Thymus (tissue), 14 donors: ENCODE measurements around the gene OR2G2. TPM values are rescaled to one million over a fixed set of nuclear protein-coding genes. Genes with fewer than 3 reads are reported as not detected.

Experiments
- DNase-seq, 9 donors: peaks; one replicate each; pipeline ENCODE4 v3.0.0-alpha.2; 2013; ENCODE audit warnings: low spot score in 9 of 9, low read depth in 6 of 9, missing footprints in 1 of 9
- H3K27ac ChIP-seq, 2 donors: one replicate each; pipeline ENCODE4 v1.5.1; 2013; ENCODE audit warnings: control low read depth in 1 of 2, low read depth in 1 of 2, low read length in 1 of 2, mild to moderate bottlenecking in 1 of 2, moderate library complexity in 1 of 2
- H3K27me3 ChIP-seq, 2 donors: one replicate each; pipeline ENCODE4 v1.5.1; 2013; ENCODE audit warnings: low read length in 1 of 2; ENCODE audit not compliant: control insufficient read depth in 2 of 2, insufficient read depth in 1 of 2
- H3K36me3 ChIP-seq, 2 donors: one replicate each; pipeline ENCODE4 v1.5.1; 2013; ENCODE audit warnings: low read length in 1 of 2, mild to moderate bottlenecking in 1 of 2, moderate library complexity in 1 of 2; ENCODE audit not compliant: control insufficient read depth in 2 of 2, insufficient read depth in 2 of 2
- H3K4me1 ChIP-seq, 2 donors: one replicate each; pipeline ENCODE4 v1.5.1; 2013; ENCODE audit warnings: low read length in 2 of 2; ENCODE audit not compliant: control insufficient read depth in 2 of 2, insufficient read depth in 2 of 2
- H3K4me3 ChIP-seq, 2 donors: one replicate each; pipeline ENCODE4 v1.5.1; 2013; ENCODE audit warnings: low read length in 2 of 2, control low read depth in 1 of 2, mild to moderate bottlenecking in 1 of 2
- H3K9me3 ChIP-seq, 2 donors: one replicate each; pipeline ENCODE4 v1.5.1; 2013; ENCODE audit warnings: low read length in 1 of 2, mild to moderate bottlenecking in 1 of 2; ENCODE audit not compliant: control insufficient read depth in 2 of 2, insufficient read depth in 1 of 2
- WGBS: extraction: QIAGEN DNeasy Blood & Tissue Kit; methylation state at CpG from one replicate; pipeline ENCODE4 v1.1.7; 2013; 5-methylcytosine and 5-hydroxymethylcytosine counted together
- long read RNA-seq, 10 donors: transcript quantifications; one replicate each; lab custom pipeline, GENCODE V29; 2026
- polyA plus RNA-seq: library from polyadenylated mRNA; stranded (reverse); fragments of 200-250 nt; gene quantifications from one replicate; pipeline ENCODE4 v1.2.3, GENCODE V29; 2013
- total RNA-seq: library from RNA; stranded (reverse); fragments of 120-200 nt; gene quantifications from one replicate; pipeline ENCODE4 v1.2.4, GENCODE V29; 2013
- donor health status: healthy.

The OR2G2 gene, protein sequence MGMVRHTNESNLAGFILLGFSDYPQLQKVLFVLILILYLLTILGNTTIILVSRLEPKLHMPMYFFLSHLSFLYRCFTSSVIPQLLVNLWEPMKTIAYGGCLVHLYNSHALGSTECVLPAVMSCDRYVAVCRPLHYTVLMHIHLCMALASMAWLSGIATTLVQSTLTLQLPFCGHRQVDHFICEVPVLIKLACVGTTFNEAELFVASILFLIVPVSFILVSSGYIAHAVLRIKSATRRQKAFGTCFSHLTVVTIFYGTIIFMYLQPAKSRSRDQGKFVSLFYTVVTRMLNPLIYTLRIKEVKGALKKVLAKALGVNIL
- total RNA-seq (not detected), polyA plus RNA-seq (0.05 TPM)
- long read RNA-seq, donor 1 = 0 reads
- long read RNA-seq, donor 2 = 0 reads
- long read RNA-seq, donor 3 = 0 reads
- long read RNA-seq, donor 4 = 0 reads
- long read RNA-seq, donor 5 = 0 reads
- long read RNA-seq, donor 6 = 0 reads
- long read RNA-seq, donor 7 = 0 reads
- long read RNA-seq, donor 8 = 0 reads
- long read RNA-seq, donor 9 = 0 reads
- long read RNA-seq, donor 10 = 0 reads

DNA sequence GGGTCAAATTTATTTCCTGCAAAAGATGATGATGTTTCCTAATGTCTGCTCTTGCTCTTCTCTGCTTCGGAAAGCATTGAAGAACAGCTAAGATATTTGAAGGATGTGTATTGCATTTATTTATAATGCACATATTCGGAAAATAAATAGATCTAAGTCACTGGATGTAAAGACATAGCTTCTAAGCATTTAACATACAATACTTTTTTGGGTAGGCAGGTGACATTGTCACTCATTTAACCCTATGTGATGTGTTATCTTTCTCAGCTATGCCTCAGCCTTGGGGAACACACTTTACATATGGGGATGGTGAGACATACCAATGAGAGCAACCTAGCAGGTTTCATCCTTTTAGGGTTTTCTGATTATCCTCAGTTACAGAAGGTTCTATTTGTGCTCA is at the start of gene OR2G2:
OR2G2 (plus strand) TSS at position 301 of the 400 bp plus-strand sequence; CDS start at position 301, 0 bp downstream.
- WGBS = 95% methylated on average over 2 of the region's 2 CpGs
- DNase-seq = no peak
- no peak within 1 kb of the TSS for H3K4me3 ChIP-seq

DNA sequence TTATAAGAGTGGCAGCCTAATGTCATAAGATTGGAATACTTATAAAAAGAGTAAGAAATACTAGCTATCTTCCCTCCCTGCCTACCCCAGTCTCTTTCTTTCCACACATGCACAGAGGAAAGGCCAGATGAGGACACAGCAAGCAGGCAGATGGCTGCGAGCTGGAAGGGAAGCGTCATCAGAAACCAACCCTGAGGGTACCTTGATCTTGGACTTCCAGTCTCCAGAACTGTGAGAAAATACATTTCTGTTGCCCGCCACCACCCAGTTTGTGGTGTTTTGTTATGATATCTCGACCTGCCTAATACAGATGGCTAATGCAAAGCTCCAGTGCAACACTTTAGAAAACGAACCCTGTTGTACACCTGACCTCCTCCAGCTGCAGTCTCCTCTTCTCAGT is 49.6 kb upstream of the OR2G2 start:
- no peaks in the 10 kb centered on the region for H3K4me1 ChIP-seq
- H3K9me3 ChIP-seq = no peaks in the 10 kb centered on the region
- H3K27ac ChIP-seq = no peak overlapping the region
- WGBS = 96% methylated on average over 5 of the region's 5 CpGs
- DNase-seq = no peak
- H3K36me3 ChIP-seq = no peaks in the 10 kb centered on the region
- H3K27me3 ChIP-seq = no peaks in the 10 kb centered on the region
- no peak overlapping the region for H3K4me3 ChIP-seq

More for the DNA sequence above, at the start of gene OR2G2:
- Histone ChIP-seq H3K27me3 (no peaks in the 10 kb centered on the region), H3K9me3 (no peaks in the 10 kb centered on the region), H3K27ac (no peak within 1 kb of the TSS), H3K36me3 (no peaks in the 10 kb centered on the region), H3K4me1 (no peaks in the 10 kb centered on the region)

DNA sequence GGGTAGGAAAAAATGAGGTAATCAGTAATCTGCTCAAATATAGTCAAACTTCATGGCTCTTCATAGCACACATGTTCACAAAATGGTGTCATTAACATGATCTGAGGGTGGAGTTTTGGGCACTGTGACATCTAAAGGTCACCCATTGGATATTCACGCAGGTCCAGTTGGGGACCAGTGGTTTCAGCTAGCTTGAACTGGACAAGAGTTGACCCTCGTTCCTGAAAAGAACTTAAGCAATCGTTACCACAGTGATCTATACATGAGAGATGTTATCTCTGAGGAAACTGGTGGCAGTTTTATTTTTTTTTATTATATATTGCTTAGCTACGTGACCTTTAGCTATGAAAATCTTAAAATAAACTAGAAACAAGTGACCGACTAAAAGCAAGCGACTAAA is 48.9 kb upstream of the OR2G2 start:
- H3K9me3 ChIP-seq = no peaks in the 10 kb centered on the region
- no peak overlapping the region for H3K4me3 ChIP-seq
- H3K36me3 ChIP-seq = no peaks in the 10 kb centered on the region
- H3K27ac ChIP-seq = no peak overlapping the region
- H3K27me3 ChIP-seq = no peaks in the 10 kb centered on the region
- WGBS = 90% methylated on average over 6 of the region's 6 CpGs
- no peak for DNase-seq
- no peaks in the 10 kb centered on the region for H3K4me1 ChIP-seq

DNA sequence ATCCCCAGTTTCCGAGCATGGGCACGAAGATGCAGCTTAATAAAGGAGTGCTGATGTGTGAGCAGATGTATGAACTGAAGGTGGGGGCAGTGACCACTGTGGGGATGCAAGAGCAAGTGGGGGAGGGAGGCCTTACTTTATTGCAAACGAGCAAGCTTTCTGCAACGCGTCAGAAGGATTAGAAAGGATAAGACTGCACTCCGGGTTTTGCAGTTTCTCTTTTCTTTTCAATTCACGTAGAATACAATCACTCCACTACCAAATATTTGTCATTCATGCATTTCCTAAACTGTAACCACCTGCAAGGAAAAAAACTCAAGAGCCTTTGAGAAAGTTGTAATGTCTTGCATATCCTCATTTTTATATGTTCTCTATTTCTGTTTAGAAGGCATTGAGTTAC is 47.6 kb upstream of the OR2G2 start:
- Histone ChIP-seq H3K4me1 (no peaks in the 10 kb centered on the region), H3K36me3 (no peaks in the 10 kb centered on the region), H3K4me3 (no peak overlapping the region), H3K27ac (no peak overlapping the region), H3K27me3 (no peaks in the 10 kb centered on the region), H3K9me3 (no peaks in the 10 kb centered on the region)
- DNase-seq = no peak
- 11% methylated on average over 7 of the region's 7 CpGs for WGBS

DNA sequence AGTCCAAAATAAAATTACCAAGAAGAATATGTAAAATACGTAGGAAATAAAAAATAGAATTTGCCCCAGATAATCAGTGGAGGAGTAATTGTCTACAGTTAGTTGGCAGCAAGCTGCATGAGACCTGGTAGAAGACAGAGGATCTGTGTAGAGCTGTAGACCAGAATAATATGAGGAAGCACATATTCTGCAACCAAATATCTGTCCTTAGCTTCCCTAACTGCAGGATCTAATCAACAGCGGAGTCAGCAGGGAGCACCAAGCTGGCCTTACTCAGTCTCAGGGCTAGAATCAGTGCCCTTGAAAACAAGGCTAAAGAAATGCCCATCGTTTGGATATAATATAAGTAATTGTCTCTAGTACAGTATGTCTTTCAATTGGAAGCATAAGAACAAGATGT is 45.3 kb upstream of the OR2G2 start:
- no peak for DNase-seq
- no peaks in the 10 kb centered on the region for H3K9me3 ChIP-seq
- 85% methylated on average over 3 of the region's 3 CpGs for WGBS
- no peaks in the 10 kb centered on the region for H3K4me1 ChIP-seq
- H3K27me3 ChIP-seq = no peaks in the 10 kb centered on the region
- H3K36me3 ChIP-seq = no peaks in the 10 kb centered on the region
- H3K27ac ChIP-seq = no peak overlapping the region
- no peak overlapping the region for H3K4me3 ChIP-seq

DNA sequence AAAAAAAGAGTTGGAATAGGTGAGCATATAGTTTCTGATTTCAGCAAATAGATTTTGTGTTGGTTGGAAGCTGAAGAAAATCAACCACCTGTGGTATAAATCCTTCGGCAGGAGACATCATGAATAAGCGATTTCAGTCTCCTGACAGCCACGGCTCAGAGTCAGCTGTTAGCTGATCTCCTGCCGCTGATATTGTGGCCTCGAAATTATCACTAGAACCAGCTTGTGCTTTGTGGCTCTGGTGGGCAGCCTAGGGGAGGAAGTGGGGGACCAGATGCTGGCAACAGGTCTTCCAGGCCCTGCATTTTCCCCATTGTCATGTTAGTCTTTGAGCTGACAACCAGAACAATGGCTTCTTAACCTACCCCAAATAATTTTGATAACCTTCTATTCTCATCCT is 40.1 kb upstream of the OR2G2 start:
- no peaks in the 10 kb centered on the region for H3K36me3 ChIP-seq
- 11% methylated on average over 5 of the region's 5 CpGs for WGBS

GRCh38 chr1:247548769-247549182 is 39.4 kb upstream of the OR2G2 start, which contains the start of gene GCSAML:
GCSAML (plus strand) TSS chr1:247549134; CDS start chr1:247549192, 58 bp downstream.
- no peaks in the 10 kb centered on the region for H3K27me3 ChIP-seq
- no peak within 1 kb of the TSS for H3K4me3 ChIP-seq
- H3K4me1 ChIP-seq = peaks cover 0 to 2% of the 10 kb centered on the region in 2 donors
- DNase-seq = no peak
- no peaks in the 10 kb centered on the region for H3K9me3 ChIP-seq
- WGBS = 11% methylated on average over 13 of the region's 13 CpGs
- no peak within 1 kb of the TSS for H3K27ac ChIP-seq
- H3K36me3 ChIP-seq = no peaks in the 10 kb centered on the region

More for the DNA sequence above, 40.1 kb upstream of the OR2G2 start:
- no peak for DNase-seq
- Histone ChIP-seq H3K4me3 (no peak overlapping the region), H3K27me3 (no peaks in the 10 kb centered on the region), H3K27ac (no peak overlapping the region), H3K9me3 (no peaks in the 10 kb centered on the region), H3K4me1 (peaks cover 0 to 2% of the 10 kb centered on the region in 2 donors)

DNA sequence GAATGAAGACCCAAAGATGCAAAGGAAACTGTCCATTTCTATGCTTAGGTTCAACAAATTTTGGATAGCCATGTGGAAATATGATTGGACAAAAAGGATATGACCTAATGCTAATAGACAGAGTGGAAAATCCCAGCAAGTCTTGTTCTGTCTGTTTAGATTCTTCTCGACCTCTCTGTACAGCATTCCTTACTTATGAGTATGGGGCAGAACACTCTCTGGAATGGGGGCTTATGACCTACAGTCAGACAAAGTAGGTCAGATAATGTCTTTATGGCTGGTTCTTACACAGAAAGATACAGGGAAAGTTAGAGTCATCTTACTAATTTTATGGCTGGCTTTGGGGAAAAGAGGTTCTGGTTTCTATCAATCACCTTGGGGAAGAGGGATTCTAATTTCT is 36.4 kb upstream of the OR2G2 start:
- Histone ChIP-seq H3K27me3 (no peaks in the 10 kb centered on the region), H3K36me3 (no peaks in the 10 kb centered on the region), H3K9me3 (no peaks in the 10 kb centered on the region), H3K4me1 (peaks cover 0 to 2% of the 10 kb centered on the region in 2 donors), H3K27ac (no peak overlapping the region), H3K4me3 (no peak overlapping the region)
- WGBS = 100% methylated on average over 1 of the region's 1 CpG
- no peak for DNase-seq

DNA sequence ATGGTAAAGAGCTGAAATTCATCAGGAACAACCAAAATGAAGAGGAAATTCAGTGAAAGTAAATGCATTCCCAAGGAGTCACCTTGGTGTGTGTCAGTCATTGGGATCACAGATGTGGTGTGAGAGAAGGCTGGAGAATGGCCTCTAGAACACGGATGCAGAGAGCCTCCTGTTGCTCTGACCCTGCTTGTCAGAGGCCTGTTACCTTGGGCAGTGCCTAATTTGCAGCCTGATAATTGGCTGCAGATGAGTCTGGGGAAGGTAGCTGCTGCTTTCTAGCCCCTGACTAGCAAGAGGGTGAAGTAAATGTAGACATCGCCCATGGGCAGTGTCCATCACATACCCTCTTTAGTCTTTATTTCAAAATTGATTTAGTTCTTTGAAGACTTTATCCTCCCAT is 35.9 kb upstream of the OR2G2 start:
- no peak overlapping the region for H3K27ac ChIP-seq
- H3K9me3 ChIP-seq = no peaks in the 10 kb centered on the region
- H3K27me3 ChIP-seq = no peaks in the 10 kb centered on the region
- 92% methylated on average over 2 of the region's 2 CpGs for WGBS
- peaks cover 0 to 2% of the 10 kb centered on the region in 2 donors for H3K4me1 ChIP-seq
- no peaks in the 10 kb centered on the region for H3K36me3 ChIP-seq
- no peak for DNase-seq
- H3K4me3 ChIP-seq = no peak overlapping the region
